SK-N-SH treated with all-trans-retinoic acid at 6 μM for 48 hours (cell line): Measurements from ENCODE around the gene CAMKMT.

ENCODE experiments used
- ATAC-seq: fragments of 200-7000 bp; cut with Tn5 transposase; 3 replicates; pipeline ENCODE4 v1.9.1; 2020; ENCODE audit warnings: mild to moderate bottlenecking, moderate library complexity
- ARNTL ChIP-seq: fragments of 450-650 bp; formaldehyde crosslinking; IDR thresholded peaks from 2 replicates; pipeline ENCODE4 v1.5.0; 2020; ENCODE audit warnings: low read depth, mild to moderate bottlenecking, moderate library complexity, borderline replicate concordance
- CREB5 ChIP-seq: fragments of 250-450 bp; sonication (Bioruptor Pico); IDR thresholded peaks from 2 replicates; pipeline ENCODE4 v1.5.1; 2020; ENCODE audit warnings: low read depth, mild to moderate bottlenecking, moderate library complexity
- CSDC2 ChIP-seq: fragments of 250-450 bp; sonication (Bioruptor Pico); IDR thresholded peaks from 2 replicates; pipeline ENCODE4 v1.5.0; 2020; ENCODE audit warnings: mild to moderate bottlenecking, moderate library complexity
- CSRNP3 ChIP-seq: fragments of 250-450 bp; sonication (Bioruptor Pico); IDR thresholded peaks from 2 replicates; pipeline ENCODE4 v1.5.1; 2021; ENCODE audit warnings: mild to moderate bottlenecking, moderate library complexity
- ESRRG ChIP-seq: fragments of 250-450 bp; sonication (Bioruptor Pico); IDR thresholded peaks from 2 replicates; pipeline ENCODE4 v1.6.1; 2021; ENCODE audit warnings: mild to moderate bottlenecking
- ISL1 ChIP-seq: fragments of 250-450 bp; sonication (Bioruptor Pico); IDR thresholded peaks from 2 replicates; pipeline ENCODE4 v2.1.2; 2022; ENCODE audit warnings: mild to moderate bottlenecking, moderate library complexity
- PATZ1 ChIP-seq: fragments of 250-450 bp; sonication (Bioruptor Pico); IDR thresholded peaks from 2 replicates; pipeline ENCODE4 v1.8.0; 2020; ENCODE audit warnings: mild to moderate bottlenecking, moderate library complexity, borderline replicate concordance
- POU6F1 ChIP-seq: fragments of 250-450 bp; sonication (Bioruptor Pico); IDR thresholded peaks from 2 replicates; pipeline ENCODE4 v1.8.0; 2021; ENCODE audit warnings: low read depth, mild to moderate bottlenecking, moderate library complexity, borderline replicate concordance
- SNAI2 ChIP-seq: fragments of 250-450 bp; sonication (Bioruptor Pico); IDR thresholded peaks from 2 replicates; pipeline ENCODE4 v1.5.0; 2020; ENCODE audit warnings: mild to moderate bottlenecking, moderate library complexity
- TCF4 ChIP-seq: fragments of 250-450 bp; sonication (Bioruptor Pico); IDR thresholded peaks from 2 replicates; pipeline ENCODE4 v1.8.0; 2021; ENCODE audit warnings: mild to moderate bottlenecking, moderate library complexity, borderline replicate concordance
- TOX ChIP-seq: fragments of 250-450 bp; sonication (Bioruptor Pico); IDR thresholded peaks from 2 replicates; pipeline ENCODE4 v1.8.0; 2021; ENCODE audit warnings: mild to moderate bottlenecking, moderate library complexity, borderline replicate concordance
- TSHZ2 ChIP-seq: fragments of 250-450 bp; sonication (Bioruptor Pico); IDR thresholded peaks from 2 replicates; pipeline ENCODE4 v1.5.0; 2020; ENCODE audit warnings: mild to moderate bottlenecking, moderate library complexity
- ZFP3 ChIP-seq: fragments of 250-450 bp; sonication (Bioruptor Pico); IDR thresholded peaks from 2 replicates; pipeline ENCODE4 v1.5.0; 2020; ENCODE audit warnings: mild to moderate bottlenecking, moderate library complexity
- ZFP30 ChIP-seq: fragments of 450-650 bp; formaldehyde crosslinking; IDR thresholded peaks from 2 replicates; pipeline ENCODE4 v1.5.0; 2022; ENCODE audit warnings: mild to moderate bottlenecking, moderate library complexity
- ZNF565 ChIP-seq: fragments of 450-650 bp; formaldehyde crosslinking; conservative IDR thresholded peaks from 2 replicates; pipeline ENCODE4 v1.5.0; 2020; ENCODE audit warnings: low read depth, mild to moderate bottlenecking, moderate library complexity
- ZNF70 ChIP-seq: fragments of 450-650 bp; formaldehyde crosslinking; IDR thresholded peaks from 2 replicates; pipeline ENCODE4 v1.5.0; 2020; ENCODE audit warnings: mild to moderate bottlenecking, moderate library complexity

Gene CAMKMT

GRCh38 chr2:44546459-44547127 is 184.8 kb downstream of the CAMKMT start:
- no peak for TF ChIP-seq SNAI2 (CRISPR knock-in tag)
- TF ChIP-seq ZFP30 (CRISPR knock-in tag), result no peak
- TF ChIP-seq CREB5, result no peak
- no peak for TF ChIP-seq ZNF70 (CRISPR knock-in tag)
- peak; percentile 65 for TF ChIP-seq ISL1 (CRISPR knock-in tag)
- no peak for TF ChIP-seq CSDC2 (CRISPR knock-in tag)
- no peak for TF ChIP-seq TOX (CRISPR knock-in tag)
- no peak for TF ChIP-seq ARNTL (CRISPR knock-in tag)
- no peak for TF ChIP-seq ZNF565 (CRISPR knock-in tag)
- no peak for TF ChIP-seq TCF4 (CRISPR knock-in tag)
- peak; percentile 30; the same call in 1 of the 2 replicates for TF ChIP-seq TSHZ2 (CRISPR knock-in tag)
- TF ChIP-seq PATZ1 (CRISPR knock-in tag), result no peak
- no peak for TF ChIP-seq POU6F1 (CRISPR knock-in tag)
- no peak; the same call in 2 of the 3 replicates for ATAC-seq

GRCh38 chr2:44547718-44548117 is 186.0 kb downstream of the CAMKMT start:
- 0 out of 2 replicates have a peak, but pooled peaks have one; percentile 20 for TF ChIP-seq TCF4 (CRISPR knock-in tag)
- no peak for TF ChIP-seq ISL1 (CRISPR knock-in tag)
- no peak for ATAC-seq

GRCh38 chr2:44548221-44549098 is 186.7 kb downstream of the CAMKMT start:
- no peak for TF ChIP-seq CSRNP3
- TF ChIP-seq ESRRG, result no peak
- no peak for TF ChIP-seq ZFP30 (CRISPR knock-in tag)
- TF ChIP-seq ZFP3, result no peak
- ATAC-seq, result peak; percentile 40

- no peak for TF ChIP-seq TSHZ2 (CRISPR knock-in tag)
- TF ChIP-seq ZFP3, result 0 out of 2 replicates have a peak, but pooled peaks have one; percentile 34
- TF ChIP-seq POU6F1 (CRISPR knock-in tag), result no peak
- TF ChIP-seq CSRNP3, result no peak
- peak; percentile 78; the same call in 1 of the 2 replicates for TF ChIP-seq ISL1 (CRISPR knock-in tag)
- peak; percentile 33; the same call in 1 of the 2 replicates for TF ChIP-seq SNAI2 (CRISPR knock-in tag)
- peak; percentile 83 for ATAC-seq
These were observed 187.3 kb downstream of the CAMKMT start for GRCh38 chr2:44549099-44549471.
